T-cell (primary cell): ENCODE measurements around the gene FOXI1. TPM values are rescaled to one million over a fixed set of nuclear protein-coding genes. Genes with fewer than 3 reads are reported as not detected.

Source experiments
- ATAC-seq, 4 experiments: fragments of 200-7000 bp in 3 of 4; fragments of 150-1000 bp in 1 of 4; cut with Tn5 transposase; replicated peaks in 1 of 4; 1 replicate in 3 of 4; 2 replicates in 1 of 4; pipeline ENCODE4 v1.10.0; 2021; ENCODE audit warnings: moderate library complexity in 3 of 4, mild to moderate bottlenecking in 2 of 4, moderate number of reproducible peaks in 1 of 4
- CTCF ChIA-PET, 2 donors: fragments of 300-600 bp; sonication (Branson Sonifier 250); formaldehyde crosslinking; loops; one replicate each; lab custom pipeline; 2022; ENCODE audit warnings: antibody characterized with exemption in 2 of 2; lab: Charles Lee
- POLR2A ChIA-PET, 2 donors: fragments of 300-600 bp; sonication (Branson Sonifier 250); formaldehyde crosslinking; loops; one replicate each; lab custom pipeline; 2022; ENCODE audit warnings: antibody characterized with exemption in 2 of 2; lab: Charles Lee
- DNase-seq, 35 experiments: peaks; one replicate each; pipeline versions ENCODE4 v3.0.0 to v3.0.0-alpha.2; 2013 to 2023
- H3K27ac ChIP-seq: one replicate; pipeline ENCODE4 v1.5.1; 2013; ENCODE audit warnings: low read length
- H3K27me3 ChIP-seq, 2 experiments: replicated peaks in 1 of 2; 1 replicate in 1 of 2; 2 replicates in 1 of 2; pipeline versions ENCODE4 v1.6.1 to v1.7.0; 2013; ENCODE audit warnings: low read length in 1 of 2, mixed read lengths in 1 of 2; ENCODE audit not compliant: control insufficient read depth in 2 of 2, insufficient read depth in 2 of 2; ENCODE audit errors: extremely low read depth in 1 of 2
- H3K36me3 ChIP-seq, 2 donors: 1 replicate in 1 of 2; 2 replicates in 1 of 2; pipeline versions ENCODE4 v1.6.1 to v1.7.0; 2013; ENCODE audit warnings: low read length in 1 of 2; ENCODE audit not compliant: control insufficient read depth in 2 of 2, insufficient read depth in 1 of 2; ENCODE audit errors: extremely low read depth in 1 of 2
- H3K4me1 ChIP-seq, 2 experiments: 1 replicate in 1 of 2; 2 replicates in 1 of 2; pipeline versions ENCODE4 v1.6.1 to v1.7.0; 2013; ENCODE audit warnings: low read length in 2 of 2, mixed read lengths in 1 of 2; ENCODE audit not compliant: insufficient read depth in 2 of 2, control insufficient read depth in 1 of 2; ENCODE audit errors: extremely low read depth in 1 of 2
- H3K4me3 ChIP-seq, 2 donors: 1 replicate in 1 of 2; 2 replicates in 1 of 2; pipeline versions ENCODE4 v1.5.1 to v1.7.0; 2013; ENCODE audit warnings: mild to moderate bottlenecking in 2 of 2, low read length in 1 of 2, moderate library complexity in 1 of 2; ENCODE audit not compliant: control insufficient read depth in 1 of 2; ENCODE audit errors: extremely low read depth in 1 of 2
- H3K9me3 ChIP-seq: 2 replicates; pipeline ENCODE4 v1.7.0; 2013
- H3K27ac Mint-ChIP-seq, 2 donors: one replicate each; pipeline ENCODE4 v1.8.0; 2020 to 2021; ENCODE audit warnings: mild to moderate bottlenecking in 2 of 2, mixed read lengths in 2 of 2
- H3K27me3 Mint-ChIP-seq, 2 donors: one replicate each; pipeline ENCODE4 v1.8.0; 2021 to 2022; ENCODE audit warnings: mixed read lengths in 2 of 2
- H3K36me3 Mint-ChIP-seq: one replicate; pipeline ENCODE4 v1.8.0; 2021; ENCODE audit warnings: mixed read lengths
- H3K4me1 Mint-ChIP-seq, 3 donors: one replicate each; pipeline ENCODE4 v1.8.0; 2020 to 2022; ENCODE audit warnings: mixed read lengths in 3 of 3, mild to moderate bottlenecking in 1 of 3
- H3K4me3 Mint-ChIP-seq, 3 donors: one replicate each; pipeline ENCODE4 v1.8.0; 2020 to 2022; ENCODE audit warnings: mild to moderate bottlenecking in 3 of 3, mixed read lengths in 3 of 3, moderate library complexity in 3 of 3
- H3K9me3 Mint-ChIP-seq, 3 donors: one replicate each; pipeline ENCODE4 v1.8.0; 2020 to 2022; ENCODE audit warnings: mixed read lengths in 3 of 3
- WGBS: methylation state at CpG from one replicate; pipeline ENCODE4 v1.1.5; 2013; ENCODE audit warnings: missing lambda C conversion rate; ENCODE audit not compliant: insufficient coverage; 5-methylcytosine and 5-hydroxymethylcytosine counted together
- total RNA-seq, 35 experiments: library from RNA in 6 of 35; stranded (reverse) in 6 of 35; fragments of 120-200 nt in 1 of 35; gene quantifications; one replicate each; pipeline versions ENCODE4 v1.2.1 to v1.2.4 and lab custom pipeline; 2013 to 2026

Gene FOXI1
- total RNA-seq, 5 donors from 2014 or later (not counting 1 experiment from before 2014, with no cell fraction given) = 0.16 to 0.35 TPM; not detected in 3

DNA sequence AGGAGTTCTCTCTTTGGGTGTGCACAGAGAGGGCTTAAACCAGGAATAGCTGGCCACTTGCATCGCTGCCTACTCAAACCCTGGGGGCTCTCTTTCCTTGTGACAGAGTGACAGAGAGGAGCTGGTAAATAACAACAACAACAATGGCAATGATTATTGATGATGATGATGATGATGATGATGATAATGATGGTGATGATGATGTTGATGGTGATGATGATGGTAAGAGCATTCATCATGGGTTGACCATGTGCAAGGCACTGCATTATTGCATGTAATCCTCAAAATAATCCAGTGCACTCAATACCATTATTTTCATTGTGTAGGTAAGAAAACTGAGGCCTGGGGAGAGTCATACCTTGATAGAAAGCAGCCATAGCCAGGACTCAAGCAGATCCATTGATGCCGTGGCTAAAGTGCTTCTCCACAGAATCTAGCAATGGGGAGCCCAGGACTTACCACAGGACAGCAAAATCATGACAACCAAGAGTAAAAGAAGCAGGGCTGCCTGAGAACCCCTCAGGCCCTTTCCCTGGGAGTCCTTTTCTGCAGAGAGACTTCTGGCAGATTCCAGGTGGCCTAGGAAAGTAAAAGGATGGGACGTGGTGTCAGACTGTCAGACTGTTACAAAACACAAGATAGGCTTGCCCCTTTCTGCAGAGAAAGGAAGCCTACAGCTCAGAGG is 4.8 kb downstream of the FOXI1 start:
- 49% methylated on average over 2 of the region's 3 CpGs for WGBS
- ChIA-PET CTCF (no interaction called here), POLR2A (no interaction called here)
- no peak overlapping the region for H3K27ac Mint-ChIP-seq
- ATAC-seq (no peak), DNase-seq (no peak)
- no peak overlapping the region for H3K27ac ChIP-seq
- no peaks in the 10 kb centered on the region for H3K4me1 ChIP-seq
- H3K4me3 ChIP-seq = no peak overlapping the region
- no peaks in the 10 kb centered on the region for H3K9me3 Mint-ChIP-seq
- H3K36me3 Mint-ChIP-seq = no peaks in the 10 kb centered on the region
- H3K27me3 ChIP-seq = peaks cover 0 to 26% of the 10 kb centered on the region in 2 experiments
- no peaks in the 10 kb centered on the region for H3K4me1 Mint-ChIP-seq
- H3K36me3 ChIP-seq = no peaks in the 10 kb centered on the region
- H3K9me3 ChIP-seq = no peaks in the 10 kb centered on the region
- H3K4me3 Mint-ChIP-seq = no peak overlapping the region
- peaks cover 8% of the 10 kb centered on the region in 2 donors for H3K27me3 Mint-ChIP-seq

- H3K27me3 Mint-ChIP-seq = peaks cover 7 to 8% of the 10 kb centered on the region in 2 donors
- no peak for DNase-seq
- ChIA-PET POLR2A (no interaction called here), CTCF (no interaction called here)
- H3K9me3 ChIP-seq = no peaks in the 10 kb centered on the region
- no peaks in the 10 kb centered on the region for H3K4me1 Mint-ChIP-seq
- no peak for ATAC-seq
- 71% methylated on average over 5 of the region's 8 CpGs for WGBS
- H3K4me3 ChIP-seq = no peak overlapping the region
- no peak overlapping the region for H3K4me3 Mint-ChIP-seq
- H3K27me3 ChIP-seq = peaks cover 0 to 19% of the 10 kb centered on the region in 2 experiments
- no peak overlapping the region for H3K27ac ChIP-seq
- H3K36me3 ChIP-seq = no peaks in the 10 kb centered on the region
- no peaks in the 10 kb centered on the region for H3K36me3 Mint-ChIP-seq
- no peak overlapping the region for H3K27ac Mint-ChIP-seq
- no peaks in the 10 kb centered on the region for H3K4me1 ChIP-seq
- no peaks in the 10 kb centered on the region for H3K9me3 Mint-ChIP-seq
These were observed 5.5 kb downstream of the FOXI1 start for GRCh38 chr5:170111088-170111785.

DNA sequence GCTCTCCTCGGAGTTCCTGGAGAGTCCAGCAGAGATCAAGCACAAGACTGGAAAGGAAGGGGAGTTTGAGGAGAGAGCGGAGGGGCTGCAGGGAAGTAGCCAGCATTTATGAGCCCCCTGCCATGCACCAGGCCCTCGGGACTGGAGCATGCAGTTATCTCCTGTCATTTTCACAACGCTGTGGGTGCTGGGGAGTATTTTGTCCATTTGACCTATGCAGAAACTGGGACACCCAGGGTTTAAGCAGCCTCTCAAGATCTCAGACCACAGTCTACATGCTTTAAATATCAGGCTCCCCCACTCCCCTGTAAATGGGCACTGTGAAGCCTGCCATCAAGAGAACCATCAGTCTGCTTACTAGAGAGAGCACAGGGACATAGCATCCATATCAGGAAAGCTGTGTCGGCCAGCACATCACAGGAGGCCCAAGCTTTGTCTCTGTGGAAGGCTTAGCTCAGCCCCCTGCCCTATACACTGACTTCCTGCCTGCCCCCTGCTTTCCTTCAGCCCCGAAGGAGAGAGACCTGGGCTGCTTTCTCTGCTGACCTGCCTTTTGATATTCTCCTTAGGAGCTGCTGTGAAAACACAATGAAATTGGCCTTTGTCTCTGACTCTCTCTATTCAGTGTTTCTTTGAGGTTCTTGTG is 7.3 kb downstream of the FOXI1 start:
- ATAC-seq = no peak
- no peak overlapping the region for H3K27ac Mint-ChIP-seq
- no peaks in the 10 kb centered on the region for H3K9me3 ChIP-seq
- no peak for DNase-seq
- ChIA-PET POLR2A (no interaction called here), CTCF (no interaction called here)
- peaks cover 4 to 6% of the 10 kb centered on the region in 2 donors for H3K27me3 Mint-ChIP-seq
- WGBS = 78% methylated on average over 4 of the region's 6 CpGs
- H3K27ac ChIP-seq = no peak overlapping the region
- H3K4me1 ChIP-seq = no peaks in the 10 kb centered on the region
- no peaks in the 10 kb centered on the region for H3K4me1 Mint-ChIP-seq
- H3K4me3 Mint-ChIP-seq = no peak overlapping the region
- H3K27me3 ChIP-seq = peaks cover 0 to 13% of the 10 kb centered on the region in 2 experiments
- no peaks in the 10 kb centered on the region for H3K9me3 Mint-ChIP-seq
- H3K36me3 Mint-ChIP-seq = no peaks in the 10 kb centered on the region
- H3K36me3 ChIP-seq = no peaks in the 10 kb centered on the region
- no peak overlapping the region for H3K4me3 ChIP-seq

- WGBS = 67% methylated on average over 3 of the region's 3 CpGs
- no peak for DNase-seq
- no peak overlapping the region for H3K4me3 Mint-ChIP-seq
- H3K36me3 Mint-ChIP-seq = no peaks in the 10 kb centered on the region
- no peaks in the 10 kb centered on the region for H3K4me1 ChIP-seq
- H3K27ac Mint-ChIP-seq = no peak overlapping the region
- H3K27me3 Mint-ChIP-seq = peaks cover 4 to 6% of the 10 kb centered on the region in 2 donors
- H3K36me3 ChIP-seq = no peaks in the 10 kb centered on the region
- ChIA-PET POLR2A (no interaction called here), CTCF (interaction anchor here in 1 of 2 donors (0.6 kb wide), 1 partner anchor 112 kb away, joined by 6 read pairs; no protein-coding TSS in a partner anchor)
- no peak overlapping the region for H3K4me3 ChIP-seq
- H3K9me3 Mint-ChIP-seq = no peaks in the 10 kb centered on the region
- no peaks in the 10 kb centered on the region for H3K9me3 ChIP-seq
- no peak overlapping the region for H3K27ac ChIP-seq
- H3K27me3 ChIP-seq = peaks cover 0 to 9% of the 10 kb centered on the region in 2 experiments
- no peaks in the 10 kb centered on the region for H3K4me1 Mint-ChIP-seq
- no peak for ATAC-seq
These were observed 7.8 kb downstream of the FOXI1 start for GRCh38 chr5:170113522-170113900.

DNA sequence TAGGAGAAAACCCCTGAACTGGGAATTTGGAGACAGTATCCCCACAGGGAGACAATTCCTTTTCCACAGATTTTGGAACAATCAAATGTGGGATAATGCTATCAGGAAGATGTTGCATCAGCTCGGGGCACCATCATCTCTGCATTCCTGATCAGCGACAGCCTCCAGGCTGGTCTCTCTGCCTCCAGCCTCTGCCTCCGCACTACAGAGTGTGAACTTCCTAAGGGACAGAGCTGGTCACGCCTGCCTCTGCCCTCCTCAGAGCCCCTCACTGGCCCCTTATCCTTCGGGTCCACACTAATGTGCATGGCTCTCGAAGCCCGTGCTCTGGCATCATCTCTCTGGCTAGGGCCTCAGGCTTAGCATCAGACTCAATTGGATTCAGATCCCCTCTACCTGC is 8.6 kb downstream of the FOXI1 start:
- ATAC-seq = no peak
- Mint-ChIP-seq H3K27ac (no peak overlapping the region), H3K4me3 (no peak overlapping the region), H3K36me3 (no peaks in the 10 kb centered on the region), H3K27me3 (peaks cover 4 to 12% of the 10 kb centered on the region in 2 donors), H3K4me1 (no peaks in the 10 kb centered on the region), H3K9me3 (no peaks in the 10 kb centered on the region)
- H3K4me1 ChIP-seq = no peaks in the 10 kb centered on the region
- H3K9me3 ChIP-seq = no peaks in the 10 kb centered on the region
- no peak for DNase-seq
- H3K27ac ChIP-seq = no peak overlapping the region
- peaks cover 0 to 6% of the 10 kb centered on the region in 2 experiments for H3K27me3 ChIP-seq
- CTCF ChIA-PET = interaction anchor here in 1 of 2 donors (0.6 kb wide), 1 partner anchor 111 kb away, joined by 6 read pairs; no protein-coding TSS in a partner anchor
- WGBS = 79% methylated on average over 7 of the region's 7 CpGs
- H3K4me3 ChIP-seq = no peak overlapping the region
- H3K36me3 ChIP-seq = no peaks in the 10 kb centered on the region
- POLR2A ChIA-PET = no interaction called here

GRCh38 chr5:170115925-170116324 is 10.2 kb downstream of the FOXI1 start:
- Histone ChIP-seq H3K27ac (no peak overlapping the region), H3K4me3 (no peak overlapping the region), H3K4me1 (no peaks in the 10 kb centered on the region), H3K36me3 (no peaks in the 10 kb centered on the region), H3K27me3 (peaks cover 0 to 4% of the 10 kb centered on the region in 2 experiments), H3K9me3 (no peaks in the 10 kb centered on the region)
- Mint-ChIP-seq H3K27ac (no peak overlapping the region), H3K36me3 (no peaks in the 10 kb centered on the region), H3K4me1 (no peaks in the 10 kb centered on the region), H3K9me3 (no peaks in the 10 kb centered on the region), H3K4me3 (no peak overlapping the region), H3K27me3 (peaks cover 13 to 18% of the 10 kb centered on the region in 2 donors)
- DNase-seq (no peak), ATAC-seq (no peak)
- ChIA-PET CTCF (no interaction called here), POLR2A (no interaction called here)
- WGBS = 78% methylated on average over 1 of the region's 2 CpGs
